Stimulated activated CD8-positive, alpha-beta memory T cell treated with anti-CD3 and anti-CD28 coated beads, Interleukin-4, amount 100 ng/mL, for 1 hour (primary cell): Measurements from ENCODE around the gene KRT10.
"Not testable (repeated sequence)": the region's sequence is repeated elsewhere in the genome, so short reads cannot be mapped to it uniquely, and the experiment has no call there.

Experiments used
- DNase-seq, 2 donors: peaks; one replicate each; pipeline ENCODE4 v3.0.0-alpha.2; 2020; ENCODE audit warnings: low read depth in 2 of 2, low spot score in 1 of 2

KRT10 gene

DNA sequence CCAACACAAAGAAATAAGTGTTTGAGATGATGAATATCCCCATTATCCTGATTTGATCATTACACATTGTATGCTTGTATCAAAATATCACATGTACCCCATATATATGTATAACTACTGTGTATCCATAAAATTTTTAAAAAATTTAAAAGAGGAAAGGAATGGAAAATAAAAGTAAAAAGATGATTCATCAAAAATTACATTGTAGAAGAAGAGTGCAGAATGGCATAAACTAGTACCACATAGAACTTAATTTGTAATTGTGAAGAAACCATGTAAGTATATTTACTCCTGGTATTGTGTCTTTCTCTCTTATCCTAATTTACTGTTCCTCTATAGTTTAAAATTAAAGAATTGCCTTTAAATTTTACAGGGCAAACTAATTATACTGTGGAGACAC, 11.5 kb upstream of the KRT10 start:
- no peak for DNase-seq

DNA sequence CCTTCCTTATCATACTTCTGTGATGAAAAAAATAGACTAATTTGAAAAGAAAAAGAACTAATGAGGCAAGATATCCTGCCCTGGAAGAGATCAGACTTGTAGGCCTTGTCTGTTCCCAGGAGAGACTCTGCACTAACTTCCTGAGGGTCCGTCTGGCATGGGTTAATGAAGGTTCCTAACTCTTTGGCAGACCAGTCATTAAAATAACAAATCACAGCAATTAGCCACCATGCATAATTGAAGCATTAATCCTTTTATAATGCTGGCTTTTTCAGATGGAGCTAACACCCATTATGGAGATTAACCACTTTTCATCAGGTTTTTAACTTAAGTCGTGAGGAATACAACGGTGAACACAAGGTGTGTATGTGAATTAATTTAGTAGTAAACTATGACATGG, 10.4 kb upstream of the KRT10 start:
- DNase-seq, result no peak

DNA sequence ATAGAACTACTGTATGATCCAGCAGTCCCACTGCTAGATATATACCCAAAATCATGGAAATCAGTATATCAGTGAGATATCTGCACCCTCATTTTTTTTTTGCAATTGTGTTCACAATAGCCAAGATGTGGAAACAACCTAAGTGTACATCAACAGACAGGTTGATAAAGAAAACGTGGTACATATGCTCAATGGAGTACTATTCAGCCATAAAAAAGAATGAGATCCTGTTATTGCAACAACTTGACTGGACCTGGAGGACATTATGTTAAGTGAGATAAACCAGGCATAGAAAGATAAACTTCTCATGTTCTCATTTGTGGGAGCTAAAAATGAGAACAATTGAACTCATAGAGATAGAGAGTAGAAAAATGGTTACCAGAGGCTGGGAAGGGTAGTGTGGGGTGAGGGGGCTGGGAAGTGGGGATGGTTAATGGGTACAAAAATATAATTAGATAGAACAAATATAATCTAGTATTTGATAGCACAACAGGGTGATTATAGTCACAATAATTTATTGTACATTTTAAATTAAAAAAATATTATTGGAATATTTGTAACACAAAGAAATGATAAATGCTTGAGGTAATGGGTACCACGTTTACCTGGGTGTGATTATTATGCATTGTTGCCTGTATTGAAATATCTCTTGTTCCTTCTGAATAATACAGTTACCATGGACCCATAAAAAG, 7.8 kb upstream of the KRT10 start:
- DNase-seq, result no peak

DNA sequence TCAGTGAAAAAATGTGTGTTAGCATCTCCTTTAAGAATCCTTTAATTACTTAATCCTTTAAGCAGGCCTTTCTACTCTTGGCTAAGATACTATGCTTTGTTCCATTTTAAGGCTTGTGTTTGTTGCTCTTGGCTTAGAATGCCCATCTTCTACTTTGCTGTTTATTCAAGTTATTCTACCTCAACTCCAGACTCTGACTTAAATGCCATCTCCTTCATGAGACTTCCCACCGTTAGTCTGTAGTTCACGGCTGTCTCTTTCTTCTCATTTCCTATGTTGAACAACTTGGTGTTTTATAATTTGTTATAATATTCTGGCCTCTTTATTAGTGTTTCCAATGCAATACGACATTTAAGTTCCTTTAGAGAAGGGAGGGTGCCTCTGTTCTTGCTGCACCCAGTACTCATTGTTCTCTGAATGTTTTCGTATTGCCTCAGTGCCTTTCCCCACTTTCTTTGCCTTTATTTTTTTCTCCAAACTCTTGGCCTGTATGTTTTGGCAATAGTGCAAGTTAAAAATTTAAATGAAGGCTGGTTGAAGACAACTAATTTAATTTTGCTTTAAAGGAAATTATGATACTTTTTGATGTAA, 6.1 kb upstream of the KRT10 start:
- DNase-seq, result no peak

DNA sequence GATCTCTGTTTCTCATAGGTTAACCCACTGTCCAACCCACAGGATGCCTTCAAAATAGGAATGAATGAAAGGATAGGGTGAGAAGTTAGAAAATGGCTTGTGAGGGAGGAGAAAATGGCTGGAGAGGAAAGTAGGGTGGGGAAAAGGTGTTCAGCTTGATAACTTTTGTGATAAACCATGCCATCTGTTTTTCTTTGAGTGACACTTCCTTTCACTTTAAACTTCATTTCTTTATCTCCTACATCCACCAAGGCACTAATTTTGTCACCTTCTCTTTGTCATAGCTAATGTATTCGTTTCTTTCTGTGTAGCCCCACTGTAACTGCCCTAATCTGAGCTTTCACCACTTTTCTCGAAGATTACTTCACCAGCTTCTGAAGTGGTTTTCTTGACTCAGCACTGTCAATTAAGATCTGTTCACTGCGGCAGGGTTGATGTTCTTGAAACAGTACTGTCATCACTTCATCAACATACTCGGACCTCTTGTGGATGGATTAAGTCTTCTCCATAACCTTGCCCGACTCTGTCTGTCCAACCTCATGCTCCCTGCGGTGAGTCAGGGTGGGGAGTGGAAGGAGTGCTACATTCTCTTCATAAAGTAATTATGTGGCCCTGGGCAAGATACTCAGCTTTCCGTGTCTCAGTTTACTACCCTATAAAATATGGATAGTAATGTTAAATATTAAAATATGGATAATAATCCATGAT, 5.5 kb upstream of the KRT10 start:
- no peak for DNase-seq

DNA sequence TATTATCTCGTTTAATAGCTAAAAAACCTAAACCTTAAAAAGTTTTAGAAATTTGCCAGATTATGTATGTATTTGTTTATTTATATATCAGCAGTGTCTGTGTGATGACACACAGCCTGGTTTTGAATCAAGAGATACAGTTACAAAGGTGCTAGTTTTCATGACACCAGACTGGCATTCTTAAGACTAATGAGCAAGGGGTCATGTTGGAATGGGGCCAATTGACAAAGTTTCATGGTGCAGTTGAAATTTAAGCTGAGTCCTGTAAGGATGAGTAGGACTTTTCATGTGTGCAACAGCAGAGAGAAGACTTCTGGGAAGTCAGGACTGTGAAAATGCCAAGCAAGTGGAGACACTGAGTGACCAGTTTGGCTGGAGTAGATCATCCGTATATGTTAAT, 3.2 kb upstream of the KRT10 start:
- DNase-seq, result no peak

DNA sequence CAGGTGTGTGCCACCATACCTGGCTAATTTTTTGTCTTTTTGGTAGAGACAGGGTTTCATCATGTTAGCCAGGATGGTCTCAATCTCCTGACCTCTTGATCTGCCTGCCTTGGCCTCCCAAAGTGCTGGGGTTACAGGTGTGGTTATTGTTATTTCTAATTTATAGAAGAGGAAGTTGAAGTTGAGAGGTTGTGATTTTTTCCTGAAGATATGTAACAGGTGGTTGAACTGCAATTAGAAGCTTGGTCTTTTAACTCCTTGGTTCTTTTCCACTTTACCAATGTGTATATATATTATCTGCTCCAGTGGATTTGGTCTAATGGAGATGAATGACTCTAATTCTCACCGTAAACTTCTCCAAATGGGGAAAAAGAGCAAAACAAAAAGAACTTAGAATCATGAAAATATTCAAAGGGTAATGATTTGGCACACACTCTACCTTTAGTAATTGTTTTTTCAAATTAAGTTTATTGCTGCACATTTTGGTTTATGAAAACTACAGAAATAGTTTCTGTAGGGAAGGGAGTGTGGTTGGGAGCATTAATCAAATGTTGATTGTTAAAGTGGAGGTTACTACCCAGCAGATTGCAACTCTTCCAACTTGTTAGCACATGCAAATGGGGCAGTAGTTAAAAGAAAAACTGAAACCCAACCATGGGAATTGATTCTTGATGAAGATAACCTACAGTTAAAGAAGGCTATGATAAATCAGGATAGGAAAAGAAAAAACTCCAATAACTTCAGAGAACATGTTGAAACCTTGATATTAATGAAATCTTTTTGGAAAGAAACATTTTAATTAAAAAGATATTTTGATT, 1.8 kb upstream of the KRT10 start:
- DNase-seq, result no peak

DNA sequence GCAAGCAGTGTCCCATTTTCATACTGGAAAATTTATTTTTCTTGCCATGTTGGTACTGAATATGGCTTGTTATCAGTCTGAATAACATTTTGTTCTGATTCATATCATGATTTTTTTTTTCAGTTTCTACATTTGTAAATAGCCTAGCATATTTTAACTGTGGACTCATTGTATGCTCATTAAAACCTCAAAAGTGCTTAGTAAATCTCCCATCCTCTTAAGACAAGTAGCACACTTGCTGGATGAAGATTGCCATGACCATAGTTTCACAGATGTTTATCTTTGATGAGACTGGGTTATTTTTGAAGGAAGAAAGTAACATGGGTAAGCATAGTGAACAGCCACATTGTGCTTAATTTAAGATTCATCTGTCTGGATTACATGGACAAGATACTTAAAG, 878 bp downstream of the KRT10 start:
- no peak for DNase-seq

DNA sequence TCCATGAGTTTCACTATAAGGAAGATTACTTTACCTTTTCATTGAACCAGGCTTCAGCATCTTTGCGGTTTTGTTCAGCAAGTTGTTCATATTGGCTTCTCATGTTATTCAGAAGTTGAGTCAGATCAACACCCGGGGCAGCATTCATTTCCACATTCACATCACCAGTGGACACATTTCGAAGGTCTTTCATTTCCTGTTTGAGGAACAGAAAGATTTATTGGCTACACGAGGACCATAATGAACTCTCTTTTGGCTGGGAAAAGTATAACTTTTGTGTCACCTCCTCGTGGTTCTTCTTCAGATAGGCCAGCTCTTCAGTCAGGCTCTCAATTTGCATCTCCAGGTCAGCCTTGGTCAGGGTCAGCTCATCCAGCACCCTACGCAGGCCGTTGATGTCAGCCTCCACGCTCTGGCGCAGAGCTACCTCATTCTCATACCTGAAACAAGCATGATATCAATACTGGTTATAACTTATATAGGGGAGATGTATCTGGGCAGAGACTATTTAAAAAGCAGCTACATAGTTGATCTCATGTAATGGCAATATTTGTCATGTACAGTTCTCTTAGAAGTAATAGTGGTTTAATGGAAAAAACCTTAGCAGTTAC, 2.1 kb downstream of the KRT10 start:
- DNase-seq, result no peak

DNA sequence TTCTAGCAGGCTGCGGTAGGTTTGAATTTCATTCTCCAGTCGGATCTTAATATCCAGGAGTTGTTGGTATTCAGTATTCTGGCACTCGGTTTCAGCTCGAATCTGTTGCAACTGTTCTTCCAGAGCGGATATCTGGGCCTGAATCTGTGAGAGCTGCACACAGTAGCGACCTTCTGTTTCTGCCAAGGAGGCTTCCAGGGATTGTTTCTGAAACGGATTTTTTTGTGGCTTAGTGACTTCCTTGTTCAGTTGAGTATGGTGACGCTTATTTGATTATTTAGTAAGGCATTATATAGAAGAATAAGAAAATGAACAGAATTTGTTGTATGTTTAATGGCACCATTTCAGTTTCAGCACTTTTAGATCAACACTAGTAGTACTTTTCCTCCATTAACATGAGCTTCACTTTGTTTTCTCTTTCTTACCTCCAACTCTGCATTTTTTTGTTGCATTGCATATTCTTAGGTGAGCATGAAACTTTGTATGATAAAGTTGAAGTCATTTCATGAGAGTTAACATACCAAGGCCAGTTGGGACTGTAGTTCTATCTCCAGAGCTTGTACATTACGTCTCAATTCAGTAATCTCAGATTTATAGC, 2.8 kb downstream of the KRT10 start:
- DNase-seq, result no peak

DNA sequence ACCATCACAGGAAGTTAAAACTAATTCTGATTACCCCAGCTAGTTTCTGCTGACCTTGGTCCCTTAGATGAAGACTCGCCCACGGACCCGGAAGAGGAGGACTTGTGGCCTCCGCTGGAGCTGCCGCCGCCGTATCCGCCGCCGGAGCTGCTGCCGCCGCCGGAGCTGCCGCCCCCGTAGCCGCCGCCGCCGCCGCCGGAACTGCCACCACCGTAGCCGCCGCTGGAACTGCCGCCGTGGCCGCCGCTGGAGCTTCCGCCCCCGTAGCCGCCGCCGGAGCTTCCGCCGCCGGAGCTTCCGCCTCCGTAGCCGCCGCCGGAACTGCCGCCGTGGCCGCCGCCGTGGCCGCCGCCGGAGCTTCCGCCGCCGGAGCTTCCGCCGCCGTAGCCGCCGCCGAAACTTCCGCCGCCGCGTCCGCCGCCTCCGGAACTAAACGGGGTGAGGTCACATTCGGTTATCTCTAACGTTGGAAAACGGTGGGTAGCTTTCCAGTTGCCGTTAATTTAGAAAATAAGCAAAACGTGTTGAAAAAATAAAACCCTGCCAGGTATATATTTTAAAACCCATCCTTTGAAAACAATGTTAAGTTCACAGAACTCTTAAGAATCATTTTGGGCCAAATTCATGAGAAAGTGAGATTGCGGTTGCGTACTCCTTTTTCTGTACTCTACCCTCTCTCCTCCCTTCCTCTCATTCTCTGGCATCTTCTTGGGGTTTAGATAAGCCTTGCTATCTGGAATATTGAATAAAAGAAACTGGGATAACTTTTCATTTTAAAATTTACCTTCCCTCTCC, 3.5 kb downstream of the KRT10 start:
- peak; percentile 52 to 72 for DNase-seq

DNA sequence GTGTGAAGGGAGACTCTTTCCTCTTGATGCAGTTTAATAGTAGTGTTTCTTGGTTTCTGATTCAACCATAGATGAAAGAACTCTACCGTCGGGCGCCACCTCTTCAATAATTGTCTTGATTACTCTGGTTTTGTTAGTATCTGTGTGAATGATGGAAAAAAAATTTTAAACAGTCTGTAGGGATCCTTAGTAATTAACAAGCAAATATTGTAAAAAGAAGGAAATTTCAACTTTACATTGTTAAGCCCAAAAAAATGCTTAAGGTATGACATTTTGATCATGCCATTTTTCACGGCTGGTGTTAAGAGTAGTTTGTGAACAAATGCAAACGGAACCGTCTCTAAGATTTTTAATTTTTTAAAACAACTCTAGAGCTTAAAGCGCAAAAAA, 4.1 kb downstream of the KRT10 start:
- no peak for DNase-seq

DNA sequence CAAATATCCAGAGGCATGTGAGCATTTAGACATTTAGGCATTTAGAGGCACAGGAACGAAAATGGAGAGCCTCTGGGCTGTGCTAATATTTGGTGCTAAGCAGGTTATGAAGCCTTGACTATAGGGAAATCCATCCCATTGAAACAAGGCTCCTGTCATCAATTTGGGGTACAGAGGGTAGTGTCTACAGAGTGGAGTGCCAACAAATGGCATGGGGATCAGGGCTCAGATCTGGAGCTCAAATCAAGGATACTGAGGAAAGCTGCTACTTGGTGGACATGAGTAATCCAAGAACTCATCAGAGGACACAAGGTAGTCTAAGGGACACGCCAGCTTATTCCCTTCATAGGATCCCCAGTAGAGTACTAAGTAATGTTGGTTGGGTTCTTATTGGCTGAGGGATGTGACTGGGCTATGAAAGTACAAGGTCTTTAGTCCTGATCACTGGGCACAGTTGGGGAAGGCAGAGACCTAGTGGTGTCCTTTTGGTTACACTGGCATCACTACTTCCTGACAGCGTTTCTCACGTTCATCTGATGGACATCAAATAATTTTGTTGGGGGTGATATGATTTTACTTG, 5.2 kb downstream of the KRT10 start:
- no peak for DNase-seq

DNA sequence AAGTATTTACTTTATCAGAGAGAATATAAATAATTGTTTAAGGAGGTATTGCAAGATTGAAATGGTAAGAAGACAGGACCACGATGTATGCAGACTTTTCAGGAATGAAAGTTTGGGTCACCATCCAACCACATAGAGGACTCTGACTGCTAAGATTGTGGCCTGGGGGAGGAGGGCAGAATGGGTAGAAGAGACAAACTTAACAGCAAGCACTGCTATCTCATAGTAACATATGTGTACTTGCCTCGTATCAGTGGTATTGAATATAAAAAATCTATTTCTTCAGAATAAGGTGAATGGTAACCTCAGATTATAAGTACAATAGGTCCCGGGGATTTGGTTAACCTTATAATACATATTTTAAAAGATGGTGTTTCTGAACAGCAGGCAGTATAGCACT, 5.8 kb downstream of the KRT10 start:
- no peak for DNase-seq

DNA sequence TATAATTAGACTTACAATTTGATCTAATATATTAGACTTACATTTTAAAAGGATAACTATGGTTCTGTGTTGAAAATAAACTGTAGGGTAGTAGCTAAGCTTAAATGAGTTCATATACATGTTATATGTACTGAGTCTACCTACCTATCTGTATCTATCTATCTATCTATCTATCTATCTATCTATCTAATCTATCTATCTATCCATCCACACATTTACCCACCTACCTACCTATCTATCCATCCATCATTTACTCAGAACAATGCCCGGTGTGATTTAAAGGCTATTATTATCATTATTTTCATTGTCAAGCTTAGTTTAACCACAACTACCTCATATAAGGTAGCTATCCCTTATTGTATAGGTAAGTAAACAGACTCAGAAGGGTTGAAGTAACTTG, 7.0 kb downstream of the KRT10 start:
- no peak for DNase-seq

DNA sequence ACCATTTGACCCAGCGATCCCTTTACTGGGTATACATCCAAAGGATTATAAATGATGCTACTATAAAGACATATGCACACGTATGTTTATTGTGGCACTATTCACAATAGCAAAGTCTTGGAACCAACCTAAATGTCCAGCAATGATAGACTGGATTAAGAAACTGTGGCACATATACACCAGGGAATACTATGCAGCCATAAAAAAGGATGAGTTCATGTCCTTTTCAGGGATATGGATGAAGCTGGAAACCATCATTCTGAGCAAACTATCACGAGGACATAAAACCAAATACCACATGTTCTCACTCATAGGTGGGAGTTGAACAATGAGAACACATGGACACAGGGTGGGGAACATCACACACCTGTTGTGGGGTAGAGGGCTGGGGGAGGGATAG, 7.8 kb downstream of the KRT10 start:
- DNase-seq, result not testable (repeated sequence)

DNA sequence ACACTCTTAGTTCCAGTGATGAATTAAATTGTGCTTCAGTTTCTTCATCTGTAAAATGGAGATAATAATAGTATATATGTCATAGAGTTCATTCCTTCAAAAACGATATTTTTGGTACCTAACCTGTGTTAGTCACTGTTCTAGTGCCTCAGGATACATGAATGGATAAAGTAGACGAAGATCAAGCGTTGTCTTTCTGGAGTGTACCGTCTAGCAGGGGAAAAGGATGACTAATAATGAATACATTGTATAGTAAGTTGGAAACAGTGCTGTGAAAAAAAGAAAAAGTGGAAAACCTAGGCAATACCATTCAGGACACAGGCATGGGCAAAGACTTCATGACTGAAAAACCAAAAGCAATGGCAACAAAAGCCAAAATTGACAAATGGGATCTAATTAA, 8.6 kb downstream of the KRT10 start:
- DNase-seq, result no peak

DNA sequence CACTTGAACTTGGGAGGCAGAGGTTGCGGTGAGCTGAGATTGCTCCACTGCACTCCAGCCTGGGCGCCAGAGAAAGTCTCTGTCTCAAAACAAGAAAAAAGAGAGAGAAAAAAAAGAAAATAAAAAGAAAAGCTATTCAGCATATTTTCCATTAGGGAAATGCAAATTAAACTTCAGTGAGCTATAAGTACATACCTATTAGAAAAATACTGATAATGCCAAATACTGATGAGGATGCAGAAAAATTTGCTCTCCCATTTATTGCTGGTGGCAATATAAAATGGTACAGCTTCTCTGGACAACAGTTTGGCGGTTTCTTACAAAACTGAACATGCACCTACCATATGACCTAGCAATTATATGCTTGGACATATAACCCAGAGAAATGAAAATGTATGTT, 9.8 kb downstream of the KRT10 start:
- no peak for DNase-seq

DNA sequence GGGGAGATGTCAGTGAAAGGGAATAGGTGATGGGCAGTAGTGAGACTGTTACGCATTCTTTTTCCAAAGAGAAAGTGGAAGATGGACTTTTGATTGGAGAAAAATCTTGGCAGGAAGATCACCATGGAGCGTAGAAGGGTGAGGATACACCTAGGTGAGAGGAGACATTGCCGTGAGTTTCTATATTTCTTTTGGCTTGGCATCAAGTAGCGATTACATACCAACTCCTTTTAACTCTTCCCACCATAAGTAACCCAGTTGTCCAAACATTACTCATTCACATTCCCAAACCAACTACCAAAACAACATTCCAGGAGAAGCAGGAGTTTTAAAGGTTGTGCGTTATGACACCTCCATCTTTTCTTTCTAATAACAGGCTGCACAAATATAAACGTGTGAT, 11.9 kb downstream of the KRT10 start:
- DNase-seq, result no peak
